Measurements from ENCODE around the gene ATP8B4.

- peak; percentile 84 to 91 (median 84) for TF ChIP-seq CTCF (optimal IDR thresholded peaks at IDR 0.05 in 1 of 3, IDR thresholded peaks at IDR 0.05 in 1 of 3, conservative IDR thresholded peaks at IDR 0.05 in 1 of 3; ENCODE audit: extremely low read depth in 1 of 3, insufficient read depth in 2 of 3, low read length in 3 of 3)
- no peak for TF ChIP-seq EZH2 (IDR thresholded peaks at IDR 0.05; ENCODE audit: low read length)
These were observed 29.4 kb upstream of the ATP8B4 start for GRCh38 chr15:50148362-50148963.
